ENCODE data around the gene EXOSC10. TPM values are rescaled to one million over a fixed set of nuclear protein-coding genes. Genes with fewer than 3 reads are reported as not detected.

The EXOSC10 gene
- total and polyA plus RNA-seq, 2 donors (not counting 3 experiments of a cell fraction or from before 2014, with no cell fraction given) = 74.9 to 103 TPM

GRCh38 chr1:11062965-11063401, 36.7 kb downstream of the EXOSC10 start:
- Histone ChIP-seq H2AFZ (ENCODE audit: low read depth, low read length) (no peak overlapping the region), H3K9me3 (replicated peaks; ENCODE audit: control insufficient read depth, insufficient read depth, low read length) (no peaks in the 10 kb centered on the region), H3K79me2 (ENCODE audit: control insufficient read depth, insufficient read depth, low read length) (peaks cover 19% of the 10 kb centered on the region), H3K36me3 (ENCODE audit: control insufficient read depth in 2 of 2, extremely low read depth in 1 of 2, insufficient read depth in 2 of 2, low read length in 2 of 2) (peaks cover 7 to 18% of the 10 kb centered on the region in 2 experiments), H3K9ac (replicated peaks; ENCODE audit: extremely low read depth, insufficient read depth, low read length) (no peak overlapping the region), H4K20me1 (replicated peaks; ENCODE audit: control insufficient read depth, extremely low read depth, insufficient read depth, low read length) (no peaks in the 10 kb centered on the region), H3K27ac (ENCODE audit: insufficient read depth, low read depth, low read length) (no peak overlapping the region), H3K4me3 (replicated peaks in 1 of 3; ENCODE audit: insufficient read depth in 1 of 3, low read depth in 1 of 3, low read length in 3 of 3) (no peak overlapping the region), H3K4me2 (ENCODE audit: insufficient read depth, low read length) (no peak overlapping the region), H3K27me3 (ENCODE audit: control insufficient read depth in 2 of 2, insufficient read depth in 2 of 2, low read length in 2 of 2) (no peaks in the 10 kb centered on the region), H3K4me1 (ENCODE audit: control insufficient read depth, extremely low read depth, insufficient read depth, low read length) (peaks cover 13% of the 10 kb centered on the region), H3K9me1 (replicated peaks; ENCODE audit: control insufficient read depth, extremely low read depth, insufficient read depth, low read length) (no peaks in the 10 kb centered on the region)
- dilution Hi-C loops (cut with MboI; ENCODE audit: extremely low pct_ligation_motif_present, low sequenced_read_pairs) (no loop called here), intact Hi-C loops (cut with micrococcal nuclease) (loop anchor here (5.0 kb wide), 1 partner anchor 34 kb away; the partner anchor contains the start of gene EXOSC10)
- FAIRE-seq (no peak), DNase-seq (ENCODE audit: low read depth, low spot score) (no peak)
- no peak for TF ChIP-seq EZH2 (IDR thresholded peaks at IDR 0.05; ENCODE audit: borderline replicate concordance, low read depth, low read length, severe bottlenecking)
- TF ChIP-seq POLR2AphosphoS5 (IDR thresholded peaks at IDR 0.05; ENCODE audit: insufficient read depth, low read depth, low read length) = no peak
- TF ChIP-seq POLR2A (IDR thresholded peaks at IDR 0.05; ENCODE audit: low read depth, low read length) = no peak
- no peak for TF ChIP-seq CTCF (IDR thresholded peaks at IDR 0.05; ENCODE audit: extremely low read depth in 1 of 2, insufficient read depth in 1 of 2, low read depth in 1 of 2, low read length in 2 of 2)
- TF ChIP-seq JUN (IDR thresholded peaks at IDR 0.05; ENCODE audit: borderline replicate concordance, insufficient read depth, insufficient read length, low read depth) = no peak
- no peak for TF ChIP-seq FOS (IDR thresholded peaks at IDR 0.05; ENCODE audit: borderline replicate concordance, insufficient read depth, low read length)
- TF ChIP-seq MYC (IDR thresholded peaks at IDR 0.05; ENCODE audit: low read depth, low read length) = no peak
- TF ChIP-seq GATA2 (IDR thresholded peaks at IDR 0.05; ENCODE audit: insufficient read depth, insufficient read length, low read depth, low read length) = no peak
- ChIA-PET POLR2A (no interaction called here), CTCF (interaction anchor here (4.1 kb wide), 1 partner anchor 25 kb away, joined by 69 read pairs; no protein-coding TSS in a partner anchor)
- no TSS peak for BruUV-seq (replicated peaks)
